Measurements from ENCODE around the gene MVK. TPM values are rescaled to one million over a fixed set of nuclear protein-coding genes. Genes with fewer than 3 reads are reported as not detected.

MVK gene
- total RNA-seq, 1 donor from 2014 or later: 28.1 TPM

DNA sequence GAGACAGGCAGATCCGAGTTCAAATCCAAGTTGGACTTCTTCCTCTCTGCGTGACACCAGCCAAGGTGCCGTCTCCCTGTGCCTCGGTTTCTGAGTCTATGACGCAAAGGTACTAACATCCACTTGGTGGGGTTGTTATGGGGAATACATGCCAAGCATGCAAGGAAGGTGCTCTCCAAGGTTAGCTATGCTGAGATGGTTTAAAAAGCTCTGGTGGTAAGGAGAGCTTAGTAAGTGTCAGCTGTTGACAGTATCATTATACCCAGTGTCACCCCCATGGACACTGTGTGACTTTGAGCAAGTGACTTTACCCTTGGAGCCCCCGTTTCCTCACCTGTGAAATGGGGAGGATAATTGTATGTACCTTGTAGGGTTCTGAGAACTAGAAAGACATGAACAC lies 22.5 kb upstream of the MVK start:
- H3K9me3 Mint-ChIP-seq: no peaks in the 10 kb centered on the region
- H3K36me3 Mint-ChIP-seq: no peaks in the 10 kb centered on the region
- DNase-seq (ENCODE audit: extremely low spot score, unreplicated experiment): no peak
- H3K4me1 Mint-ChIP-seq (ENCODE audit: unreplicated experiment): peaks cover 9% of the 10 kb centered on the region
- peaks cover 26% of the 10 kb centered on the region for H3K27me3 Mint-ChIP-seq
- TF ChIP-seq, protein P1, sequence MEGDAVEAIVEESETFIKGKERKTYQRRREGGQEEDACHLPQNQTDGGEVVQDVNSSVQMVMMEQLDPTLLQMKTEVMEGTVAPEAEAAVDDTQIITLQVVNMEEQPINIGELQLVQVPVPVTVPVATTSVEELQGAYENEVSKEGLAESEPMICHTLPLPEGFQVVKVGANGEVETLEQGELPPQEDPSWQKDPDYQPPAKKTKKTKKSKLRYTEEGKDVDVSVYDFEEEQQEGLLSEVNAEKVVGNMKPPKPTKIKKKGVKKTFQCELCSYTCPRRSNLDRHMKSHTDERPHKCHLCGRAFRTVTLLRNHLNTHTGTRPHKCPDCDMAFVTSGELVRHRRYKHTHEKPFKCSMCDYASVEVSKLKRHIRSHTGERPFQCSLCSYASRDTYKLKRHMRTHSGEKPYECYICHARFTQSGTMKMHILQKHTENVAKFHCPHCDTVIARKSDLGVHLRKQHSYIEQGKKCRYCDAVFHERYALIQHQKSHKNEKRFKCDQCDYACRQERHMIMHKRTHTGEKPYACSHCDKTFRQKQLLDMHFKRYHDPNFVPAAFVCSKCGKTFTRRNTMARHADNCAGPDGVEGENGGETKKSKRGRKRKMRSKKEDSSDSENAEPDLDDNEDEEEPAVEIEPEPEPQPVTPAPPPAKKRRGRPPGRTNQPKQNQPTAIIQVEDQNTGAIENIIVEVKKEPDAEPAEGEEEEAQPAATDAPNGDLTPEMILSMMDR (conservative IDR thresholded peaks at IDR 0.05): no peak
- no peak overlapping the region for H3K4me3 Mint-ChIP-seq
- H3K27ac Mint-ChIP-seq: no peak overlapping the region

DNA sequence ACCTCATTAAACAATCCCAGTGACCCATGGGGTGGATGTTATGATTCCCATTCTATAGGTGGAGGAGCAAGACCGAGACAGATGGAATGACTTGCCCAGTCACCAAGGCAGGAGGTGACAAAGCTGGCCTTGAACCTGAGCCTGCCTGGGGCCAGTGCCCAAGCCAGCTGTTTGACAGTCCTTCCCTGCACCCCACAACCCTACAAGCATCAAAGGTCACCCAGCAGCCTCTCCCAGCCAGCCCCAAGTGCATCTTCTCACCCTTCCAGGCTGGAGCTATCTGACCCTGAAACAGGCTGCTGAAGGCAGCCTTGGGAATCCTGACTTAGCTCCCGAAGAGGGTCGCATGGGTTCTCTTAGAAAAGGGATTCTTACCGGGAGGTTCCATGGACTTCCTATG lies 20.6 kb upstream of the MVK start:
- Mint-ChIP-seq H3K4me1 (ENCODE audit: unreplicated experiment) (peaks cover 19% of the 10 kb centered on the region), H3K36me3 (no peaks in the 10 kb centered on the region), H3K27ac (no peak overlapping the region), H3K4me3 (no peak overlapping the region), H3K27me3 (peaks cover 24% of the 10 kb centered on the region), H3K9me3 (no peaks in the 10 kb centered on the region)
- DNase-seq (ENCODE audit: extremely low spot score, unreplicated experiment): no peak
- TF ChIP-seq, protein P1 (conservative IDR thresholded peaks at IDR 0.05): no peak

DNA sequence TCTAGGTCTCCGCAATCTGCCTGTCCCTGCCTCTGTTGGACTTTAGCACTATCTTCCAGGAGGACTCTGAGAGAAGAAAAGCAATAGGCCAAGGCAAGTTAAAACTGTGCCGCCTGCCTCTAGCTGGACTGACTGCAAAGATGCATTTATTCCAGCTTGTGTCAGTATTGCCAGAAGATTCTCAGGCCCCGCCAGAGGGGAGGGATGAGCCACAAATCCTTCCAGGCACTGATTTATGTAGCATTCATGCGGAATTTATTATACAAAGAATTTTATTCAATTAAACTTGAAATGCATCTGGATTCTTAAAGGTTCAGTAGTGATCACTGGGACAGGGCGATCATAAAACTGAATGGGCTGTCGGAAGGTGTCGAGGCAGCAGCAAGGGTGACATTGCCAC lies 20.1 kb upstream of the MVK start:
- Mint-ChIP-seq H3K4me3 (no peak overlapping the region), H3K4me1 (ENCODE audit: unreplicated experiment) (peaks cover 19% of the 10 kb centered on the region), H3K27ac (no peak overlapping the region), H3K27me3 (peaks cover 19% of the 10 kb centered on the region), H3K36me3 (no peaks in the 10 kb centered on the region), H3K9me3 (no peaks in the 10 kb centered on the region)
- TF ChIP-seq, protein P1 (conservative IDR thresholded peaks at IDR 0.05): no peak
- no peak for DNase-seq (ENCODE audit: extremely low spot score, unreplicated experiment)

DNA sequence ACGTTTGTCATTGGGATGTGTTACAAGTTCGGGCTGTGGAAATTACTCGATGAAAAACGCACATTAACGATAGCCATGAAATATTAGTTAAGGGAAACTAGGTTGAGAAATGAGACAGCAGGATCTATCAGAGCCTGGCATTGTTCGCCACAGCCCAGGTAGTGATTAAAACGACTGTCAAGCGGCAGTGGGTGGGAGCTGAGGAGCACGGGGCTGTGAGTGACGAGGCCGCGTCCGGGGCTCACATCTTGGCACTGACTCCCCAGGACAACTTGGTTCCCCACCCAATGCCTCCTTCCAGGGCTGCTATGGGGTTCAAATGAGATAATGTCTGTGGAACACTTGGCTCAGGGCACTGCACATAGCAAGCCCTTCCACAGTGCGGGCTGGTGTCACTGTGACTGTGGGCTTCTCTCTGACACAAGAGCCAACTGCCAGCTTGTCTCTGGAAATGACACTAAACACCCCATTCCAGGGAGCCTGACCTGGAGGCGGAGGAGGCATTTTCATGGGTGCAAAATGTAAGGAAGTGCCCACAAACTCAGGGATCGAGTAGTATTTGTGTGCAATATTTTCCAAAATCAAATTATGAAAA lies 19.6 kb upstream of the MVK start:
- TF ChIP-seq, protein P1 (conservative IDR thresholded peaks at IDR 0.05): no peak
- Mint-ChIP-seq H3K36me3 (no peaks in the 10 kb centered on the region), H3K4me3 (no peak overlapping the region), H3K27ac (no peak overlapping the region), H3K27me3 (peaks cover 16% of the 10 kb centered on the region), H3K9me3 (no peaks in the 10 kb centered on the region), H3K4me1 (ENCODE audit: unreplicated experiment) (peaks cover 22% of the 10 kb centered on the region)
- no peak for DNase-seq (ENCODE audit: extremely low spot score, unreplicated experiment)

DNA sequence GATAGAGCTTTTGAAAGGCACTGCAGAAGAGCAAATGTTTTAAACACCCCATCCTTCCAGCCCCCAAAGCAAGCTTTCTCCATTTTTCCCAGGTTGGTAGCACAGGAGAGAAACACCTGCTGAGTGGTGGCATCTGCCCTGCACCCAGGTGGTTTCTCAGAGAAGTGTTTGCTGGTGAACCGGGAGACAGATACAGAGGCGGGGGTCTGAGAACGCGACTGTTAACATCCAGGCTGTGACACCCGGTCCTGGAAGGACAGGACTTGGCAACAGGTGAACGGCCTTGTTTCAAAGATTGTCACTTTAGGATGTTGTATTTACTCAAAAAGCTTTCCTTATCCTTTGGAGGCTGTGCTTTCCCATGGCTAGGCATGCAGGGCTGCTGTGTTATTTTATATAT lies 18.8 kb upstream of the MVK start:
- Mint-ChIP-seq H3K27me3 (peaks cover 12% of the 10 kb centered on the region), H3K36me3 (no peaks in the 10 kb centered on the region), H3K9me3 (no peaks in the 10 kb centered on the region), H3K4me3 (no peak overlapping the region), H3K27ac (no peak overlapping the region), H3K4me1 (ENCODE audit: unreplicated experiment) (peaks cover 20% of the 10 kb centered on the region)
- TF ChIP-seq, protein P1 (conservative IDR thresholded peaks at IDR 0.05): no peak
- DNase-seq (ENCODE audit: extremely low spot score, unreplicated experiment): no peak

Measured in type B pancreatic cell (in vitro differentiated cells).